Measurements from ENCODE around the gene OSMR.

- TF ChIP-seq, protein P1, sequence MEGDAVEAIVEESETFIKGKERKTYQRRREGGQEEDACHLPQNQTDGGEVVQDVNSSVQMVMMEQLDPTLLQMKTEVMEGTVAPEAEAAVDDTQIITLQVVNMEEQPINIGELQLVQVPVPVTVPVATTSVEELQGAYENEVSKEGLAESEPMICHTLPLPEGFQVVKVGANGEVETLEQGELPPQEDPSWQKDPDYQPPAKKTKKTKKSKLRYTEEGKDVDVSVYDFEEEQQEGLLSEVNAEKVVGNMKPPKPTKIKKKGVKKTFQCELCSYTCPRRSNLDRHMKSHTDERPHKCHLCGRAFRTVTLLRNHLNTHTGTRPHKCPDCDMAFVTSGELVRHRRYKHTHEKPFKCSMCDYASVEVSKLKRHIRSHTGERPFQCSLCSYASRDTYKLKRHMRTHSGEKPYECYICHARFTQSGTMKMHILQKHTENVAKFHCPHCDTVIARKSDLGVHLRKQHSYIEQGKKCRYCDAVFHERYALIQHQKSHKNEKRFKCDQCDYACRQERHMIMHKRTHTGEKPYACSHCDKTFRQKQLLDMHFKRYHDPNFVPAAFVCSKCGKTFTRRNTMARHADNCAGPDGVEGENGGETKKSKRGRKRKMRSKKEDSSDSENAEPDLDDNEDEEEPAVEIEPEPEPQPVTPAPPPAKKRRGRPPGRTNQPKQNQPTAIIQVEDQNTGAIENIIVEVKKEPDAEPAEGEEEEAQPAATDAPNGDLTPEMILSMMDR (conservative IDR thresholded peaks at IDR 0.05; ENCODE audit: low read length), result no peak
- TF ChIP-seq EZH2phosphoT487 (IDR thresholded peaks at IDR 0.05; ENCODE audit: borderline replicate concordance), result no peak
These were observed 92.6 kb downstream of the OSMR start for GRCh38 chr5:38938424-38938823.

All from Loucy (cell line).